ENCODE data around the gene DIP2B. TPM values are rescaled to one million over a fixed set of nuclear protein-coding genes. Genes with fewer than 3 reads are reported as not detected.
A peak's percentile ranks its signal among the peaks of the same experiment; 100 is the strongest.

The DIP2B gene
- total RNA-seq, 1 donor from 2014 or later, result 28.9 TPM

DNA sequence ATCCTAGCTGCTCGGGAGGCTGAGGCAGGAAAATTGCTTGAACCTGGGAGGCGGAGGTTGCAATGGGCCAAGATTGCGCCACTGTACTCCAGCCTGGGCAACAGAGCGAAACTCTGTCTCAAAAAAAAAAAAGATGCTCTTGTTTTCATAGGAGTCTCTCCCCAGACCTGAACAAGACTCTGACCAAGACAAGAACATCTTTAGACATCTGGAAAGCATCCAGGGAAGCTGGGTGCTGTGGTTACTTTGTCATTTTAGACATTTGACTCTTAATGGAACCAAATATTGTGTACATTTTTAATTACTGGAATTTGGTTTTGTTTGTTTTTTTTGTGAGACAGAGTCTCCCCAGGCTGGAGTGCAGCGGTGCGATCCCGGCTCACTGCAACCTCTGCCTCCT, 238.0 kb downstream of the DIP2B start:
- TF ChIP-seq, protein P1, sequence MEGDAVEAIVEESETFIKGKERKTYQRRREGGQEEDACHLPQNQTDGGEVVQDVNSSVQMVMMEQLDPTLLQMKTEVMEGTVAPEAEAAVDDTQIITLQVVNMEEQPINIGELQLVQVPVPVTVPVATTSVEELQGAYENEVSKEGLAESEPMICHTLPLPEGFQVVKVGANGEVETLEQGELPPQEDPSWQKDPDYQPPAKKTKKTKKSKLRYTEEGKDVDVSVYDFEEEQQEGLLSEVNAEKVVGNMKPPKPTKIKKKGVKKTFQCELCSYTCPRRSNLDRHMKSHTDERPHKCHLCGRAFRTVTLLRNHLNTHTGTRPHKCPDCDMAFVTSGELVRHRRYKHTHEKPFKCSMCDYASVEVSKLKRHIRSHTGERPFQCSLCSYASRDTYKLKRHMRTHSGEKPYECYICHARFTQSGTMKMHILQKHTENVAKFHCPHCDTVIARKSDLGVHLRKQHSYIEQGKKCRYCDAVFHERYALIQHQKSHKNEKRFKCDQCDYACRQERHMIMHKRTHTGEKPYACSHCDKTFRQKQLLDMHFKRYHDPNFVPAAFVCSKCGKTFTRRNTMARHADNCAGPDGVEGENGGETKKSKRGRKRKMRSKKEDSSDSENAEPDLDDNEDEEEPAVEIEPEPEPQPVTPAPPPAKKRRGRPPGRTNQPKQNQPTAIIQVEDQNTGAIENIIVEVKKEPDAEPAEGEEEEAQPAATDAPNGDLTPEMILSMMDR (IDR thresholded peaks at IDR 0.05), result no peak
- H3K9me3 Mint-ChIP-seq (ENCODE audit: unreplicated experiment), result no peaks in the 10 kb centered on the region
- H3K4me1 Mint-ChIP-seq (ENCODE audit: unreplicated experiment), result no peaks in the 10 kb centered on the region
- H3K4me3 Mint-ChIP-seq (ENCODE audit: unreplicated experiment), result no peak overlapping the region
- H3K36me3 Mint-ChIP-seq (ENCODE audit: unreplicated experiment), result peaks cover 57% of the 10 kb centered on the region
- no peaks in the 10 kb centered on the region for H3K27me3 Mint-ChIP-seq (ENCODE audit: unreplicated experiment)
- no peak for DNase-seq (ENCODE audit: extremely low spot score, unreplicated experiment)
- no peak overlapping the region for H3K27ac Mint-ChIP-seq (ENCODE audit: unreplicated experiment)

GRCh38 chr12:50745861-50746260, 241.1 kb downstream of the DIP2B start:
- Mint-ChIP-seq H3K9me3 (ENCODE audit: unreplicated experiment) (no peaks in the 10 kb centered on the region), H3K4me3 (ENCODE audit: unreplicated experiment) (no peak overlapping the region), H3K27ac (ENCODE audit: unreplicated experiment) (no peak overlapping the region), H3K36me3 (ENCODE audit: unreplicated experiment) (peaks cover 46% of the 10 kb centered on the region), H3K27me3 (ENCODE audit: unreplicated experiment) (no peaks in the 10 kb centered on the region), H3K4me1 (ENCODE audit: unreplicated experiment) (no peaks in the 10 kb centered on the region)
- TF ChIP-seq, protein P1 (IDR thresholded peaks at IDR 0.05), result no peak
- DNase-seq (ENCODE audit: extremely low spot score, unreplicated experiment), result peak; percentile 19

DNA sequence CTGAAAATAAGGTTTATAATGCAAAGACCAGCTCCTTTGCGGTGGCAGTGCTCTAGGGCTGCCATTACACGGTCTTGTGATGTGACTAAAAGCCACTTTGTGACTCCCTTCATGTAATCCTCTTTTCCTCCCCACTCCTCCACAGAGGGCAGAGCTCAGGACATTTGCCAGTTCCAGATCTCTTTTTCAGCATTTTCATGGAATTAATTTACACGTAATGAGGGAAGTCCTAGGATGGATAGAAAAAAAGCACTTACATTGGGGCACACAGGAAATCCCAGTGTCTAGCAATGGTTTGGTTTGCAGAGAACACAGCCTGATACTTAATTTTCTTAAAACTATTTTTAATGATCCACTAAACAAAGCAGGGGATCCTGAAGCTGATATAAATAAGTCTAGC, 241.6 kb downstream of the DIP2B start:
- Mint-ChIP-seq H3K4me3 (ENCODE audit: unreplicated experiment) (no peak overlapping the region), H3K9me3 (ENCODE audit: unreplicated experiment) (no peaks in the 10 kb centered on the region), H3K27me3 (ENCODE audit: unreplicated experiment) (no peaks in the 10 kb centered on the region), H3K36me3 (ENCODE audit: unreplicated experiment) (peaks cover 41% of the 10 kb centered on the region), H3K27ac (ENCODE audit: unreplicated experiment) (no peak overlapping the region), H3K4me1 (ENCODE audit: unreplicated experiment) (no peaks in the 10 kb centered on the region)
- peak; percentile 23 for DNase-seq (ENCODE audit: extremely low spot score, unreplicated experiment)
- TF ChIP-seq, protein P1 (IDR thresholded peaks at IDR 0.05), result no peak

DNA sequence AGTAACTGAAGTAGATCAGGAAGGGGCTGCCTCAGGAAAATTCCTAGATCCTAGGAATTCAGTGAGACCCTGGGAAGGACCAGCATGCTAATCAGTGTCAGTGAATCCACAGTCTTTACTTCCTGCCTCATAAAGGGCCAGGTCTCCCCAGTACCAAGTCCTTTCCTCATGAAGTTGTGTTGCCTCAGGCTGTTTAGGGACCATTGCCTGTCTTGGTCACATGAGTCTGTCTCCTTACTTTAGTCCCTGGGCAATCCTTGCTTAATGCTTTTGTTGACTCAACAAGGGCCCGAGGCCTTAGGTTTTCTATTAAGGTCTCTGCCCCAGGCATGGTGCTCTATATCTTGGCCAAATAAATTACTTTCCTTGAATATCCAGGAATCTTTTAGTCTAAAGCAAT, 243.0 kb downstream of the DIP2B start:
- H3K27ac Mint-ChIP-seq (ENCODE audit: unreplicated experiment), result no peak overlapping the region

DNA sequence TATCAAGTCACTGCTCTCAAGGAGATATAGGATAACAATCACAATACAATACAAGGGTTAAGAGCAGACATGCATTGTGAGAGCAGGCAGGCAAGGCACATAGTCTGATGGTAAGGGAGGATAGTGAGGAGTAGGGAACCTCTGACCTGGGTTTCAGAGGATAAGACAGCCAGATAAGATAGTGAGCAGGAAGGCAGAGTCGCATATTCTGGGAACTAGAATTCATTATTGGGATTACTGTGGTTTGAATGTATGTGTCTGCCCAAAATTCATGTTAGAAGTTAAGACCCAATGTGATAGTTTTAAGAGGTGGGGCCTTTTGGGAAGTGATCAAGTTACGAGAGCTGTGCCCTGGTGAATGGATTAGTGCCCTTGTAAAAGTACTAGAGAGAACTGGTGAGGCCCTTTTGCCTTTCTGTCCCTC, 244.7 kb downstream of the DIP2B start:
- Mint-ChIP-seq H3K9me3 (ENCODE audit: unreplicated experiment) (no peaks in the 10 kb centered on the region), H3K27ac (ENCODE audit: unreplicated experiment) (no peak overlapping the region)
- DNase-seq (ENCODE audit: extremely low spot score, unreplicated experiment), result no peak

More for the DNA sequence above, 243.0 kb downstream of the DIP2B start:
- no peak for DNase-seq (ENCODE audit: extremely low spot score, unreplicated experiment)
- no peaks in the 10 kb centered on the region for H3K9me3 Mint-ChIP-seq (ENCODE audit: unreplicated experiment)
- TF ChIP-seq, protein P1 (IDR thresholded peaks at IDR 0.05), result no peak
- no peaks in the 10 kb centered on the region for H3K4me1 Mint-ChIP-seq (ENCODE audit: unreplicated experiment)
- no peaks in the 10 kb centered on the region for H3K27me3 Mint-ChIP-seq (ENCODE audit: unreplicated experiment)
- peaks cover 31% of the 10 kb centered on the region for H3K36me3 Mint-ChIP-seq (ENCODE audit: unreplicated experiment)
- no peak overlapping the region for H3K4me3 Mint-ChIP-seq (ENCODE audit: unreplicated experiment)

More for the DNA sequence above, 244.7 kb downstream of the DIP2B start:
- Mint-ChIP-seq H3K36me3 (ENCODE audit: unreplicated experiment) (peaks cover 23% of the 10 kb centered on the region), H3K4me3 (ENCODE audit: unreplicated experiment) (no peak overlapping the region), H3K27me3 (ENCODE audit: unreplicated experiment) (no peaks in the 10 kb centered on the region), H3K4me1 (ENCODE audit: unreplicated experiment) (no peaks in the 10 kb centered on the region)
- TF ChIP-seq, protein P1 (IDR thresholded peaks at IDR 0.05), result no peak

Measured in osteocyte (in vitro differentiated cells).